ENCODE results near the gene ANXA9. TPM values are rescaled to one million over a fixed set of nuclear protein-coding genes. Genes with fewer than 3 reads are reported as not detected.
A peak's percentile ranks its signal among the peaks of the same experiment; 100 is the strongest.

ANXA9 gene
- total RNA-seq (2022) (30.0 and 42.5 TPM in 2 replicates), Bru-seq, nascent RNA (percentile 69 among the genes with signal in this experiment), BruChase-seq, experiment 1, labeled RNA remaining after a 2-hour chase (percentile 63 among the genes with signal in this experiment), BruChase-seq, experiment 2, labeled RNA remaining after a 6-hour chase (percentile 66 among the genes with signal in this experiment)
- long read RNA-seq, transcript ANXA9-201 (14 exons, 1,826 nt), result major isoform, 78 of 103 reads
- long read RNA-seq, partial matches to known transcripts, result 6 of 103 reads
- long read RNA-seq, other reads (novel, unspliced or antisense), result 19 of 103 reads

GRCh38 chr1:150981805-150982712 is at the start of gene ANXA9:
Gene ANXA9 (plus strand): TSS chr1:150982292. CDS start chr1:150983106, 814 bp downstream.
- TSS peak; percentile 33 for BruUV-seq (replicated peaks)
- Mint-ChIP-seq H3K36me3 (ENCODE audit: insufficient read depth, unreplicated experiment) (peaks cover 26% of the 10 kb centered on the region), H3K4me1 (ENCODE audit: low read depth, unreplicated experiment) (peaks cover 39% of the 10 kb centered on the region), H3K9me3 (ENCODE audit: unreplicated experiment) (no peaks in the 10 kb centered on the region), H3K4me3 (ENCODE audit: unreplicated experiment) (peak within 1 kb of the TSS; percentile 76), H3K27me3 (ENCODE audit: insufficient read depth, unreplicated experiment) (no peaks in the 10 kb centered on the region), H3K27ac (ENCODE audit: unreplicated experiment) (peak within 1 kb of the TSS; percentile 93)
- Histone ChIP-seq H3K36me3 (ENCODE audit: control insufficient read depth, insufficient read depth, low read length) (peaks cover 2% of the 10 kb centered on the region; the same call in 1 of the 2 replicates), H3K9me3 (no peaks in the 10 kb centered on the region), H3K4me3 (ENCODE audit: low read depth, low read length) (peak within 1 kb of the TSS; percentile 27), H3K27me3 (replicated peaks; ENCODE audit: control insufficient read depth, insufficient read depth, low read length) (no peaks in the 10 kb centered on the region), H3K4me1 (peaks cover 79% of the 10 kb centered on the region)
- CTCF ChIA-PET, result interaction anchor here (0.5 to 3.4 kb wide), 9 partner anchors 10 to 169 kb away, joined by 3 to 40 read pairs (median 4); partner anchors contain the start of gene MINDY1
- TF ChIP-seq, protein P1, sequence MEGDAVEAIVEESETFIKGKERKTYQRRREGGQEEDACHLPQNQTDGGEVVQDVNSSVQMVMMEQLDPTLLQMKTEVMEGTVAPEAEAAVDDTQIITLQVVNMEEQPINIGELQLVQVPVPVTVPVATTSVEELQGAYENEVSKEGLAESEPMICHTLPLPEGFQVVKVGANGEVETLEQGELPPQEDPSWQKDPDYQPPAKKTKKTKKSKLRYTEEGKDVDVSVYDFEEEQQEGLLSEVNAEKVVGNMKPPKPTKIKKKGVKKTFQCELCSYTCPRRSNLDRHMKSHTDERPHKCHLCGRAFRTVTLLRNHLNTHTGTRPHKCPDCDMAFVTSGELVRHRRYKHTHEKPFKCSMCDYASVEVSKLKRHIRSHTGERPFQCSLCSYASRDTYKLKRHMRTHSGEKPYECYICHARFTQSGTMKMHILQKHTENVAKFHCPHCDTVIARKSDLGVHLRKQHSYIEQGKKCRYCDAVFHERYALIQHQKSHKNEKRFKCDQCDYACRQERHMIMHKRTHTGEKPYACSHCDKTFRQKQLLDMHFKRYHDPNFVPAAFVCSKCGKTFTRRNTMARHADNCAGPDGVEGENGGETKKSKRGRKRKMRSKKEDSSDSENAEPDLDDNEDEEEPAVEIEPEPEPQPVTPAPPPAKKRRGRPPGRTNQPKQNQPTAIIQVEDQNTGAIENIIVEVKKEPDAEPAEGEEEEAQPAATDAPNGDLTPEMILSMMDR (IDR thresholded peaks at IDR 0.05; ENCODE audit: insufficient read depth in 1 of 2, low read depth in 1 of 2, low read length in 1 of 2, severe bottlenecking in 1 of 2, unreplicated experiment in 1 of 2), result no peak
- intact Hi-C loops (cut with micrococcal nuclease; ENCODE audit: unreplicated experiment), result loop anchor here (1.0 to 5.0 kb wide), 3 partner anchors 14 to 105 kb away; partner anchors contain the start of genes ARNT and C1orf56
- peak; percentile 84 to 90 for DNase-seq
- POLR2A ChIA-PET, result interaction anchor here (0.5 to 2.4 kb wide), 9 partner anchors 11 to 237 kb away, joined by 3 to 19 read pairs (median 5); partner anchors contain the start of gene MINDY1

DNA sequence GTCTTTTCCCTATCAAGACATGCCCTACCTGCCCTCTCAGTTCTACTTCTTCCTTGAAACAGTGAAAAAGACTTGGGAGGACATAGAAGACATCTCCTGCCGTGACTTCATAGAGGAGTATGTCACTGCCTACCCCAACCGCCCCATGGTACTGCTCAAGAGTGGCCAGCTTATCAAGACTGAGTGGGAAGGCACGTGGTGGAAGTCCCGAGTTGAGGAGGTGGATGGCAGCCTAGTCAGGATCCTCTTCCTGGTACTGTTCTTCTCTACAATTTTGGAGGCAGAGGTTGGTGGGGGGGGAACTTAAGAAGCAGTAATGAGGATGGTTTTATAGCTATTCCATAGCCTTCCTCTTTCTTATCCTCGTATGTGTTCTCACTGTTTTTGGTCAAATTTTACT is 37.2 kb upstream of the ANXA9 start:
- no peak overlapping the region for H3K4me3 ChIP-seq (ENCODE audit: low read depth, low read length)
- H3K27me3 ChIP-seq (replicated peaks; ENCODE audit: control insufficient read depth, insufficient read depth, low read length), result no peaks in the 10 kb centered on the region
- Mint-ChIP-seq H3K9me3 (ENCODE audit: unreplicated experiment) (no peaks in the 10 kb centered on the region), H3K27me3 (ENCODE audit: insufficient read depth, unreplicated experiment) (no peaks in the 10 kb centered on the region), H3K4me1 (ENCODE audit: low read depth, unreplicated experiment) (no peaks in the 10 kb centered on the region), H3K4me3 (ENCODE audit: unreplicated experiment) (no peak overlapping the region), H3K27ac (ENCODE audit: unreplicated experiment) (no peak overlapping the region), H3K36me3 (ENCODE audit: insufficient read depth, unreplicated experiment) (peaks cover 76% of the 10 kb centered on the region)
- DNase-seq, result no peak
- BruUV-seq (replicated peaks), result no TSS peak
- no peaks in the 10 kb centered on the region for H3K9me3 ChIP-seq
- no peaks in the 10 kb centered on the region for H3K4me1 ChIP-seq
- intact Hi-C loops (cut with micrococcal nuclease; ENCODE audit: unreplicated experiment), result no loop called here
- TF ChIP-seq, protein P1 (IDR thresholded peaks at IDR 0.05; ENCODE audit: insufficient read depth in 1 of 2, low read depth in 1 of 2, low read length in 1 of 2, severe bottlenecking in 1 of 2, unreplicated experiment in 1 of 2), result no peak
- ChIA-PET CTCF (no interaction called here), POLR2A (no interaction called here)
- H3K36me3 ChIP-seq (ENCODE audit: control insufficient read depth, insufficient read depth, low read length), result peaks cover 3% of the 10 kb centered on the region; the same call in 1 of the 2 replicates

GRCh38 chr1:150954708-150955107 is 27.4 kb upstream of the ANXA9 start:
- ChIA-PET POLR2A (interaction anchor here (1.6 kb wide), 1 partner anchor 11 kb away, joined by 3 read pairs; no protein-coding TSS in a partner anchor), CTCF (no interaction called here)
- H3K4me3 ChIP-seq (ENCODE audit: low read depth, low read length), result no peak overlapping the region
- H3K27me3 ChIP-seq (replicated peaks; ENCODE audit: control insufficient read depth, insufficient read depth, low read length), result no peaks in the 10 kb centered on the region
- no peaks in the 10 kb centered on the region for H3K4me1 ChIP-seq
- H3K36me3 Mint-ChIP-seq (ENCODE audit: insufficient read depth, unreplicated experiment), result peaks cover 84% of the 10 kb centered on the region
- H3K9me3 ChIP-seq, result no peaks in the 10 kb centered on the region
- H3K27me3 Mint-ChIP-seq (ENCODE audit: insufficient read depth, unreplicated experiment), result no peaks in the 10 kb centered on the region
- TF ChIP-seq, protein P1 (IDR thresholded peaks at IDR 0.05; ENCODE audit: insufficient read depth in 1 of 2, low read depth in 1 of 2, low read length in 1 of 2, severe bottlenecking in 1 of 2, unreplicated experiment in 1 of 2), result no peak
- peaks cover 7% of the 10 kb centered on the region for H3K4me1 Mint-ChIP-seq (ENCODE audit: low read depth, unreplicated experiment)
- intact Hi-C loops (cut with micrococcal nuclease; ENCODE audit: unreplicated experiment), result no loop called here
- no peaks in the 10 kb centered on the region for H3K9me3 Mint-ChIP-seq (ENCODE audit: unreplicated experiment)
- no TSS peak for BruUV-seq (replicated peaks)
- no peak overlapping the region for H3K4me3 Mint-ChIP-seq (ENCODE audit: unreplicated experiment)
- H3K36me3 ChIP-seq (ENCODE audit: control insufficient read depth, insufficient read depth, low read length), result peaks cover 2% of the 10 kb centered on the region; the same call in 1 of the 2 replicates
- no peak for DNase-seq
- no peak overlapping the region for H3K27ac Mint-ChIP-seq (ENCODE audit: unreplicated experiment)

Data from Caco-2 (cell line).